Measurements from ENCODE around the gene TTLL5. TPM values are rescaled to one million over a fixed set of nuclear protein-coding genes. Genes with fewer than 3 reads are reported as not detected.

Gene TTLL5
- total RNA-seq, 2 experiments from 2014 or later: 19.8 to 26.4 TPM

GRCh38 chr14:75634848-75635247, 26.2 kb upstream of the TTLL5 start:
- no peak overlapping the region for H3K27ac Mint-ChIP-seq
- H3K4me3 ChIP-seq (ENCODE audit: low read length): no peak overlapping the region
- intact Hi-C loops (cut with DNase I, micrococcal nuclease): no loop called here
- H3K27me3 Mint-ChIP-seq: no peaks in the 10 kb centered on the region
- peaks cover 5% of the 10 kb centered on the region for H3K36me3 Mint-ChIP-seq (ENCODE audit: low read depth)
- H3K27me3 ChIP-seq (ENCODE audit: control insufficient read depth in 1 of 2, insufficient read depth in 2 of 2, low read length in 2 of 2): no peaks in the 10 kb centered on the region
- H3K27ac ChIP-seq (ENCODE audit: low read depth in 1 of 2, low read length in 2 of 2): no peak overlapping the region
- CTCF ChIA-PET: no interaction called here
- no peaks in the 10 kb centered on the region for H3K4me1 ChIP-seq (ENCODE audit: insufficient read depth, low read length)
- H3K36me3 ChIP-seq (ENCODE audit: insufficient read depth, low read length): no peaks in the 10 kb centered on the region
- DNase-seq: no peak
- POLR2A ChIA-PET: no interaction called here
- H3K9me3 Mint-ChIP-seq: no peaks in the 10 kb centered on the region
- no peak for ATAC-seq (ENCODE audit: poor library complexity)
- no peaks in the 10 kb centered on the region for H3K9me3 ChIP-seq (ENCODE audit: control insufficient read depth in 1 of 2, insufficient read depth in 1 of 2, low read length in 2 of 2)
- no peaks in the 10 kb centered on the region for H3K4me1 Mint-ChIP-seq (ENCODE audit: low read depth)
- TF ChIP-seq, protein P1, sequence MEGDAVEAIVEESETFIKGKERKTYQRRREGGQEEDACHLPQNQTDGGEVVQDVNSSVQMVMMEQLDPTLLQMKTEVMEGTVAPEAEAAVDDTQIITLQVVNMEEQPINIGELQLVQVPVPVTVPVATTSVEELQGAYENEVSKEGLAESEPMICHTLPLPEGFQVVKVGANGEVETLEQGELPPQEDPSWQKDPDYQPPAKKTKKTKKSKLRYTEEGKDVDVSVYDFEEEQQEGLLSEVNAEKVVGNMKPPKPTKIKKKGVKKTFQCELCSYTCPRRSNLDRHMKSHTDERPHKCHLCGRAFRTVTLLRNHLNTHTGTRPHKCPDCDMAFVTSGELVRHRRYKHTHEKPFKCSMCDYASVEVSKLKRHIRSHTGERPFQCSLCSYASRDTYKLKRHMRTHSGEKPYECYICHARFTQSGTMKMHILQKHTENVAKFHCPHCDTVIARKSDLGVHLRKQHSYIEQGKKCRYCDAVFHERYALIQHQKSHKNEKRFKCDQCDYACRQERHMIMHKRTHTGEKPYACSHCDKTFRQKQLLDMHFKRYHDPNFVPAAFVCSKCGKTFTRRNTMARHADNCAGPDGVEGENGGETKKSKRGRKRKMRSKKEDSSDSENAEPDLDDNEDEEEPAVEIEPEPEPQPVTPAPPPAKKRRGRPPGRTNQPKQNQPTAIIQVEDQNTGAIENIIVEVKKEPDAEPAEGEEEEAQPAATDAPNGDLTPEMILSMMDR (IDR thresholded peaks at IDR 0.05): no peak
- no peak overlapping the region for H3K4me3 Mint-ChIP-seq

GRCh38 chr14:75636100-75636692, 24.9 kb upstream of the TTLL5 start:
- H3K9me3 ChIP-seq (ENCODE audit: control insufficient read depth in 1 of 2, insufficient read depth in 1 of 2, low read length in 2 of 2): no peaks in the 10 kb centered on the region
- H3K4me3 ChIP-seq (ENCODE audit: low read length): no peak overlapping the region
- no peak overlapping the region for H3K27ac ChIP-seq (ENCODE audit: low read depth in 1 of 2, low read length in 2 of 2)
- Mint-ChIP-seq H3K9me3 (no peaks in the 10 kb centered on the region), H3K27me3 (no peaks in the 10 kb centered on the region), H3K27ac (no peak overlapping the region), H3K4me3 (no peak overlapping the region), H3K36me3 (ENCODE audit: low read depth) (peaks cover 9% of the 10 kb centered on the region), H3K4me1 (ENCODE audit: low read depth) (no peaks in the 10 kb centered on the region)
- DNase-seq: no peak
- H3K27me3 ChIP-seq (ENCODE audit: control insufficient read depth in 1 of 2, insufficient read depth in 2 of 2, low read length in 2 of 2): no peaks in the 10 kb centered on the region
- ATAC-seq (ENCODE audit: poor library complexity): no peak
- no peaks in the 10 kb centered on the region for H3K4me1 ChIP-seq (ENCODE audit: insufficient read depth, low read length)
- ChIA-PET POLR2A (interaction anchor here (0.9 to 1.5 kb wide), 2 partner anchors 13 to 18 kb away, joined by 3 to 4 read pairs; no protein-coding TSS in a partner anchor), CTCF (no interaction called here)
- TF ChIP-seq, protein P1 (IDR thresholded peaks at IDR 0.05): no peak
- no peaks in the 10 kb centered on the region for H3K36me3 ChIP-seq (ENCODE audit: insufficient read depth, low read length)
- intact Hi-C loops (cut with DNase I, micrococcal nuclease): no loop called here

DNA sequence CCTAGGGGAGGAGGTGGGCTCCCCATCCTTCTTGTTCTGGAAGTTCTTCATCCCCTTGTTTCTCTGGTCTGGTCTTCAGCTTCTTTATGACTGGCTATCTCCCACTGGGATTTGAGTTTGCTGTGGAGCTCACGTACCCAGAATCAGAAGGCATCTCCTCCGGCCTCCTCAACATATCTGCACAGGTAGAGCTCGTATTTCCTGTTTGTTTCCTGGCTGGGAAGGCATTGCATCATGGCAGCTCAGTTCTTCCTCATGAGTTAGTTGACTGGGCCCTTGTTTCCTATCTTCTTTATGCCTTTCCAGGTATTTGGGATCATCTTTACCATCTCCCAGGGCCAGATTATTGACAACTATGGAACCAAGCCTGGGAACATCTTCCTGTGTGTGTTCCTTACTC, 20.2 kb upstream of the TTLL5 start:
- Histone ChIP-seq H3K27ac (ENCODE audit: low read depth in 1 of 2, low read length in 2 of 2) (no peak overlapping the region), H3K27me3 (ENCODE audit: control insufficient read depth in 1 of 2, insufficient read depth in 2 of 2, low read length in 2 of 2) (no peaks in the 10 kb centered on the region), H3K9me3 (ENCODE audit: control insufficient read depth in 1 of 2, insufficient read depth in 1 of 2, low read length in 2 of 2) (no peaks in the 10 kb centered on the region), H3K36me3 (ENCODE audit: insufficient read depth, low read length) (peaks cover 6% of the 10 kb centered on the region), H3K4me3 (ENCODE audit: low read length) (no peak overlapping the region), H3K4me1 (ENCODE audit: insufficient read depth, low read length) (no peaks in the 10 kb centered on the region)
- H3K36me3 Mint-ChIP-seq (ENCODE audit: low read depth): peaks cover 17% of the 10 kb centered on the region
- intact Hi-C loops (cut with DNase I, micrococcal nuclease): no loop called here
- ATAC-seq (ENCODE audit: poor library complexity): no peak
- H3K4me1 Mint-ChIP-seq (ENCODE audit: low read depth): no peaks in the 10 kb centered on the region
- ChIA-PET POLR2A (no interaction called here), CTCF (no interaction called here)
- no peak overlapping the region for H3K27ac Mint-ChIP-seq
- H3K27me3 Mint-ChIP-seq: no peaks in the 10 kb centered on the region
- TF ChIP-seq, protein P1 (IDR thresholded peaks at IDR 0.05): no peak
- no peaks in the 10 kb centered on the region for H3K9me3 Mint-ChIP-seq
- H3K4me3 Mint-ChIP-seq: no peak overlapping the region
- no peak for DNase-seq

Measured in CD4-positive, alpha-beta T cell (primary cell).